Measurements from ENCODE around the gene SH3BGRL3. TPM values are rescaled to one million over a fixed set of nuclear protein-coding genes. Genes with fewer than 3 reads are reported as not detected.

The SH3BGRL3 gene
- polyA plus RNA-seq, 2 of the 4 experiments (the other 2 are of a cell fraction): 38.7 to 78.6 TPM

GRCh38 chr1:26285366-26286063, 5.6 kb downstream of the SH3BGRL3 start (continued):
- TF ChIP-seq PBX3 (IDR thresholded peaks at IDR 0.05): no peak
- TF ChIP-seq PHF8 (IDR thresholded peaks at IDR 0.05; ENCODE audit: borderline replicate concordance, low read depth): no peak
- no peak for TF ChIP-seq SREBF2 (IDR thresholded peaks at IDR 0.05)
- no peak for TF ChIP-seq NPAS2 (CRISPR knock-in tag; IDR thresholded peaks at IDR 0.05; ENCODE audit: borderline replicate concordance)
- no peak for TF ChIP-seq HDAC2 (IDR thresholded peaks at IDR 0.05)

- WGBS (ENCODE audit: missing lambda C conversion rate): 92% methylated on average over 1 of the region's 2 CpGs
- Histone ChIP-seq H3K4me3 (no peak overlapping the region), H3K4me2 (no peak overlapping the region), H3K9me3 (no peaks in the 10 kb centered on the region), H3K4me1 (peaks cover 17% of the 10 kb centered on the region), H3K27ac (no peak overlapping the region)
- DNase-seq (ENCODE audit: low read depth in 1 of 2, low spot score in 1 of 2) (no peak), ATAC-seq (no peak), FAIRE-seq (no peak)
- POLR2A ChIA-PET: no interaction called here
- CTCF ChIA-PET: interaction anchor here (0.7 to 8.2 kb wide), 23 partner anchors 8 to 250 kb away, joined by 3 to 128 read pairs (median 9); partner anchors contain the start of genes CD52, CEP85, DHDDS and UBXN11
- TF ChIP-seq NR3C1 (IDR thresholded peaks at IDR 0.05) (no peak), SMC3 (IDR thresholded peaks at IDR 0.05) (0 out of 3 replicates have a peak, but pooled peaks have one; percentile 14), CTCF (IDR thresholded peaks at IDR 0.05) (0 out of 3 replicates have a peak, but pooled peaks have one; percentile 3)
These were observed 6.2 kb downstream of the SH3BGRL3 start for GRCh38 chr1:26286064-26286416.

GRCh38 chr1:26287033-26287711, 7.3 kb downstream of the SH3BGRL3 start:
- peaks cover 12% of the 10 kb centered on the region for H3K4me1 ChIP-seq
- WGBS (ENCODE audit: missing lambda C conversion rate): 94% methylated on average over 7 of the region's 8 CpGs
- H3K4me3 ChIP-seq: no peak overlapping the region
- FAIRE-seq (no peak), ATAC-seq (no peak), DNase-seq (ENCODE audit: low read depth in 1 of 2, low spot score in 1 of 2) (no peak)
- TF ChIP-seq ZFP36 (IDR thresholded peaks at IDR 0.05; ENCODE audit: borderline replicate concordance, partially characterized antibody) (no peak), KDM1A (IDR thresholded peaks at IDR 0.05; ENCODE audit: low read depth) (no peak), ATOH8 (CRISPR knock-in tag; IDR thresholded peaks at IDR 0.05; ENCODE audit: low read depth) (no peak), JUN (IDR thresholded peaks at IDR 0.05) (no peak), CBX2 (IDR thresholded peaks at IDR 0.05; ENCODE audit: borderline replicate concordance, low read depth) (no peak), MAFK (IDR thresholded peaks at IDR 0.05; ENCODE audit: partially characterized antibody) (no peak), SREBF2 (IDR thresholded peaks at IDR 0.05) (no peak), TFCP2L1 (CRISPR knock-in tag; IDR thresholded peaks at IDR 0.05) (no peak), MAX (IDR thresholded peaks at IDR 0.05) (no peak), TP53 (CRISPR knock-in tag; IDR thresholded peaks at IDR 0.05) (no peak), PHF8 (IDR thresholded peaks at IDR 0.05; ENCODE audit: borderline replicate concordance, low read depth) (no peak), HES2 (IDR thresholded peaks at IDR 0.05) (no peak)
- H3K27ac ChIP-seq: no peak overlapping the region
- ChIA-PET POLR2A (no interaction called here), CTCF (interaction anchor here (2.5 to 8.2 kb wide), 4 partner anchors 29 to 131 kb away, joined by 8 to 128 read pairs (median 40); partner anchors contain the start of gene CD52)
- H3K4me2 ChIP-seq: no peak overlapping the region
- H3K9me3 ChIP-seq: no peaks in the 10 kb centered on the region

All from A549 (cell line).